Natural killer cell treated with Interleukin-12 subunit alpha and Interleukin-12 subunit beta and Interleukin-15 and Interleukin-18, amount 100 ng/mL, for 72 hours (primary cell): ENCODE data around the gene HPRT1. TPM values are rescaled to one million over a fixed set of nuclear protein-coding genes. Genes with fewer than 3 reads are reported as not detected.

Experiments
- ATAC-seq, 2 donors: fragments of 150-1000 bp; cut with Tn5 transposase in 1 of 2; sonication (Bioruptor Pico), chemical (Tn5 transposase) in 1 of 2; 2 replicates each; pipeline ENCODE4 v1.10.0; 2021
- DNase-seq: peaks from one replicate; pipeline ENCODE4 v3.0.0; 2022; ENCODE audit warnings: low spot score
- H3K27ac Mint-ChIP-seq, 2 donors: 1 replicate in 1 of 2; 2 replicates in 1 of 2; pipeline ENCODE4 v1.8.0; 2022; ENCODE audit warnings: mixed read lengths in 2 of 2, mild to moderate bottlenecking in 1 of 2, moderate library complexity in 1 of 2
- H3K27me3 Mint-ChIP-seq, 2 donors: 1 replicate in 1 of 2; 2 replicates in 1 of 2; pipeline ENCODE4 v1.8.0; 2022; ENCODE audit warnings: mixed read lengths in 2 of 2
- H3K36me3 Mint-ChIP-seq: one replicate; pipeline ENCODE4 v1.8.0; 2022; ENCODE audit warnings: mixed read lengths
- H3K4me1 Mint-ChIP-seq, 2 donors: 1 replicate in 1 of 2; 2 replicates in 1 of 2; pipeline ENCODE4 v1.8.0; 2022; ENCODE audit warnings: low read depth in 2 of 2, mixed read lengths in 2 of 2, mild to moderate bottlenecking in 1 of 2
- H3K4me3 Mint-ChIP-seq: one replicate; pipeline ENCODE4 v1.8.0; 2022; ENCODE audit warnings: mixed read lengths
- H3K9me3 Mint-ChIP-seq: 2 replicates; pipeline ENCODE4 v1.8.0; 2022; ENCODE audit warnings: mixed read lengths
- total RNA-seq, 2 donors: library from RNA; stranded (reverse); gene quantifications; one replicate each; pipeline ENCODE4 v1.2.3, GENCODE V29; 2022

Gene HPRT1
- 10 to 100 TPM; 59.7 to 67.4 TPM for total RNA-seq

- peak; percentile 88 for DNase-seq
These were observed at the start of gene HPRT1 for GRCh38 chrX:134460005-134460861. Gene HPRT1 (plus strand): TSS chrX:134460165. CDS start chrX:134460312, 147 bp downstream.

GRCh38 chrX:134416087-134416486 is 43.9 kb upstream of the HPRT1 start:
- Mint-ChIP-seq H3K27me3 (peaks cover 0 to 3% of the 10 kb centered on the region in 2 donors), H3K4me3 (no peak overlapping the region), H3K27ac (no peak overlapping the region), H3K36me3 (peaks cover 8% of the 10 kb centered on the region), H3K4me1 (peaks cover 0 to 4% of the 10 kb centered on the region in 2 donors), H3K9me3 (no peaks in the 10 kb centered on the region)
- ATAC-seq (no peak), DNase-seq (no peak)

More at GRCh38 chrX:134460005-134460861, at the start of gene HPRT1:
- Mint-ChIP-seq H3K4me3 (peak within 1 kb of the TSS; percentile 84), H3K9me3 (no peaks in the 10 kb centered on the region), H3K27me3 (no peaks in the 10 kb centered on the region), H3K4me1 (peaks cover 0 to 5% of the 10 kb centered on the region in 2 donors), H3K27ac (peak within 1 kb of the TSS in 1 of 2 donors; percentile 56), H3K36me3 (no peaks in the 10 kb centered on the region)
- peak; percentile 97 to 99 for ATAC-seq

- peaks cover 0 to 4% of the 10 kb centered on the region in 2 donors for H3K4me1 Mint-ChIP-seq
- ATAC-seq (no peak), DNase-seq (no peak)
- peaks cover 0 to 3% of the 10 kb centered on the region in 2 donors for H3K27me3 Mint-ChIP-seq
- H3K4me3 Mint-ChIP-seq = no peak overlapping the region
- no peaks in the 10 kb centered on the region for H3K9me3 Mint-ChIP-seq
- H3K36me3 Mint-ChIP-seq = peaks cover 8% of the 10 kb centered on the region
- H3K27ac Mint-ChIP-seq = no peak overlapping the region
These were observed 41.5 kb upstream of the HPRT1 start for GRCh38 chrX:134418317-134419113.

GRCh38 chrX:134419784-134420183 is 40.2 kb upstream of the HPRT1 start:
- H3K27me3 Mint-ChIP-seq = peaks cover 0 to 3% of the 10 kb centered on the region in 2 donors
- DNase-seq (no peak), ATAC-seq (no peak)
- no peak overlapping the region for H3K4me3 Mint-ChIP-seq
- no peak overlapping the region for H3K27ac Mint-ChIP-seq
- H3K4me1 Mint-ChIP-seq = peaks cover 0 to 4% of the 10 kb centered on the region in 2 donors
- H3K9me3 Mint-ChIP-seq = no peaks in the 10 kb centered on the region
- H3K36me3 Mint-ChIP-seq = peaks cover 8% of the 10 kb centered on the region

GRCh38 chrX:134423606-134424005 is 36.4 kb upstream of the HPRT1 start:
- Mint-ChIP-seq H3K4me3 (no peak overlapping the region), H3K36me3 (no peaks in the 10 kb centered on the region), H3K9me3 (no peaks in the 10 kb centered on the region), H3K27me3 (no peaks in the 10 kb centered on the region), H3K4me1 (no peaks in the 10 kb centered on the region), H3K27ac (no peak overlapping the region)
- no peak for DNase-seq
- no peak for ATAC-seq

- Mint-ChIP-seq H3K27me3 (no peaks in the 10 kb centered on the region), H3K36me3 (no peaks in the 10 kb centered on the region), H3K9me3 (no peaks in the 10 kb centered on the region), H3K27ac (no peak overlapping the region), H3K4me1 (no peaks in the 10 kb centered on the region), H3K4me3 (no peak overlapping the region)
- DNase-seq = no peak
- ATAC-seq = no peak
These were observed 33.7 kb upstream of the HPRT1 start for GRCh38 chrX:134426281-134426680.

- no peak for DNase-seq
- peaks cover 0 to 2% of the 10 kb centered on the region in 2 donors for H3K27me3 Mint-ChIP-seq
- H3K36me3 Mint-ChIP-seq = no peaks in the 10 kb centered on the region
- no peaks in the 10 kb centered on the region for H3K9me3 Mint-ChIP-seq
- ATAC-seq = peak; percentile 61 to 70
- peak overlapping the region; percentile 22 for H3K4me3 Mint-ChIP-seq
- no peaks in the 10 kb centered on the region for H3K4me1 Mint-ChIP-seq
- no peak overlapping the region for H3K27ac Mint-ChIP-seq
These were observed 28.1 kb upstream of the HPRT1 start for GRCh38 chrX:134431894-134432293.

GRCh38 chrX:134435894-134436293 is 24.1 kb upstream of the HPRT1 start:
- H3K36me3 Mint-ChIP-seq = no peaks in the 10 kb centered on the region
- ATAC-seq = no peak
- DNase-seq = no peak
- H3K4me3 Mint-ChIP-seq = no peak overlapping the region
- H3K9me3 Mint-ChIP-seq = no peaks in the 10 kb centered on the region
- no peak overlapping the region for H3K27ac Mint-ChIP-seq
- H3K27me3 Mint-ChIP-seq = peaks cover 0 to 2% of the 10 kb centered on the region in 2 donors
- H3K4me1 Mint-ChIP-seq = no peaks in the 10 kb centered on the region

- DNase-seq (no peak), ATAC-seq (no peak)
- Mint-ChIP-seq H3K36me3 (no peaks in the 10 kb centered on the region), H3K4me1 (no peaks in the 10 kb centered on the region), H3K27me3 (no peaks in the 10 kb centered on the region), H3K4me3 (no peak overlapping the region), H3K27ac (no peak overlapping the region), H3K9me3 (no peaks in the 10 kb centered on the region)
These were observed 16.9 kb upstream of the HPRT1 start for GRCh38 chrX:134443020-134443419.

GRCh38 chrX:134443461-134443860 is 16.5 kb upstream of the HPRT1 start:
- Mint-ChIP-seq H3K27ac (no peak overlapping the region), H3K4me1 (no peaks in the 10 kb centered on the region), H3K4me3 (no peak overlapping the region), H3K36me3 (no peaks in the 10 kb centered on the region), H3K27me3 (no peaks in the 10 kb centered on the region), H3K9me3 (no peaks in the 10 kb centered on the region)
- no peak for ATAC-seq
- no peak for DNase-seq

GRCh38 chrX:134444681-134445080 is 15.3 kb upstream of the HPRT1 start:
- no peak overlapping the region for H3K4me3 Mint-ChIP-seq
- DNase-seq = no peak
- no peak for ATAC-seq
- no peaks in the 10 kb centered on the region for H3K9me3 Mint-ChIP-seq
- H3K4me1 Mint-ChIP-seq = no peaks in the 10 kb centered on the region
- H3K27ac Mint-ChIP-seq = no peak overlapping the region
- no peaks in the 10 kb centered on the region for H3K27me3 Mint-ChIP-seq
- no peaks in the 10 kb centered on the region for H3K36me3 Mint-ChIP-seq

GRCh38 chrX:134452596-134452995 is 7.4 kb upstream of the HPRT1 start:
- H3K36me3 Mint-ChIP-seq = no peaks in the 10 kb centered on the region
- no peaks in the 10 kb centered on the region for H3K4me1 Mint-ChIP-seq
- no peak for ATAC-seq
- no peaks in the 10 kb centered on the region for H3K9me3 Mint-ChIP-seq
- H3K27ac Mint-ChIP-seq = no peak overlapping the region
- no peak overlapping the region for H3K4me3 Mint-ChIP-seq
- DNase-seq = no peak
- H3K27me3 Mint-ChIP-seq = no peaks in the 10 kb centered on the region

GRCh38 chrX:134453631-134454030 is 6.3 kb upstream of the HPRT1 start:
- Mint-ChIP-seq H3K27me3 (no peaks in the 10 kb centered on the region), H3K27ac (no peak overlapping the region), H3K4me1 (no peaks in the 10 kb centered on the region), H3K9me3 (no peaks in the 10 kb centered on the region), H3K4me3 (no peak overlapping the region), H3K36me3 (no peaks in the 10 kb centered on the region)
- DNase-seq = no peak
- no peak for ATAC-seq

GRCh38 chrX:134454506-134454905 is 5.5 kb upstream of the HPRT1 start:
- Mint-ChIP-seq H3K27ac (no peak overlapping the region), H3K9me3 (no peaks in the 10 kb centered on the region), H3K36me3 (no peaks in the 10 kb centered on the region), H3K27me3 (no peaks in the 10 kb centered on the region), H3K4me1 (no peaks in the 10 kb centered on the region), H3K4me3 (no peak overlapping the region)
- ATAC-seq (no peak), DNase-seq (no peak)
